HCT116 (cell line): ENCODE results near the gene ANKRD24.

Source experiments
- CEBPB ChIP-seq: IDR thresholded peaks from 2 replicates; pipeline ENCODE4 v1.6.1; 2012; ENCODE audit warnings: low read depth
- CTCF ChIP-seq, 3 experiments: fragments of 200-600 bp in 1 of 3; sonication (generic) in 1 of 3; IDR thresholded peaks in 2 of 3; conservative IDR thresholded peaks in 1 of 3; 2 replicates each; pipeline ENCODE4 v1.5.1; 2012 to 2017; ENCODE audit warnings: low read depth in 2 of 3, low read length in 2 of 3, antibody characterized with exemption in 1 of 3, borderline replicate concordance in 1 of 3, control low read depth in 1 of 3, mild to moderate bottlenecking in 1 of 3, mixed read lengths in 1 of 3, mixed run types in 1 of 3, moderate library complexity in 1 of 3; ENCODE audit not compliant: insufficient read depth in 1 of 3

GRCh38 chr19:4174213-4174894 lies 8.1 kb upstream of the ANKRD24 start:
- no peak for TF ChIP-seq CEBPB
- no peak for TF ChIP-seq CTCF (IDR thresholded peaks at IDR 0.05 in 2 of 3, conservative IDR thresholded peaks at IDR 0.05 in 1 of 3; ENCODE audit: borderline replicate concordance in 1 of 3, insufficient read depth in 1 of 3, low read depth in 2 of 3, low read length in 2 of 3)
